Thoracic aorta (tissue), 2 donors: Measurements from ENCODE around the gene HTR4. TPM values are rescaled to one million over a fixed set of nuclear protein-coding genes. Genes with fewer than 3 reads are reported as not detected.

Experiments used
- ATAC-seq: fragments of 150-250 bp; one replicate; pipeline ENCODE4 v1.8.0; 2017; ENCODE audit warnings: low read depth; ENCODE audit not compliant: insufficient number of reproducible peaks, low FRiP score
- DNase-seq: peaks from one replicate; pipeline ENCODE4 v3.0.0-alpha.2; 2020; ENCODE audit warnings: low spot score
- H3K27ac ChIP-seq, 2 donors: fragments of 200-600 bp; sonication (generic); 1 replicate in 1 of 2; 2 replicates in 1 of 2; pipeline ENCODE4 v1.5.1; 2016; ENCODE audit warnings: mild to moderate bottlenecking in 2 of 2, moderate library complexity in 2 of 2
- H3K27me3 ChIP-seq: fragments of 200-600 bp; sonication (generic); replicated peaks from 2 replicates; pipeline ENCODE4 v1.6.0; 2016; ENCODE audit warnings: mild to moderate bottlenecking; ENCODE audit not compliant: insufficient read depth
- H3K36me3 ChIP-seq: fragments of 200-600 bp; sonication (generic); one replicate; pipeline ENCODE4 v1.5.1; 2016
- H3K4me1 ChIP-seq, 2 donors: fragments of 200-600 bp; sonication (generic); 1 replicate in 1 of 2; 2 replicates in 1 of 2; pipeline versions ENCODE4 v1.5.1 to v1.6.0; 2016; ENCODE audit warnings: low read depth in 2 of 2, mild to moderate bottlenecking in 1 of 2; ENCODE audit not compliant: control insufficient read depth in 1 of 2
- H3K4me3 ChIP-seq: fragments of 200-600 bp; sonication (generic); 2 replicates; pipeline ENCODE4 v1.5.1; 2016; ENCODE audit warnings: mild to moderate bottlenecking
- H3K9me3 ChIP-seq: fragments of 200-600 bp; sonication (generic); 2 replicates; pipeline ENCODE4 v1.5.1; 2016
- CTCF ChIP-seq: fragments of 200-600 bp; sonication (generic); IDR thresholded peaks from one replicate; pipeline ENCODE4 v1.5.1; 2019; ENCODE audit warnings: antibody characterized with exemption
- total RNA-seq, 2 donors: library from RNA; depleted of rRNA; stranded (reverse); fragments of >200 nt; gene quantifications; one replicate each; pipeline versions ENCODE4 v1.1.0 to v1.2.3, GENCODE V29; 2016

Gene HTR4
- total RNA-seq, 2 donors from 2014 or later: 3.9 to 7.8 TPM

GRCh38 chr5:148482697-148483462 is 171.4 kb downstream of the HTR4 start:
- TF ChIP-seq CTCF: peak; percentile 70
- no peaks in the 10 kb centered on the region for H3K4me1 ChIP-seq
- no peak overlapping the region for H3K4me3 ChIP-seq
- ATAC-seq: no peak
- no peaks in the 10 kb centered on the region for H3K36me3 ChIP-seq
- H3K27ac ChIP-seq: no peak overlapping the region
- no peaks in the 10 kb centered on the region for H3K27me3 ChIP-seq
- no peaks in the 10 kb centered on the region for H3K9me3 ChIP-seq
- no peak for DNase-seq

GRCh38 chr5:148482196-148482595 is 172.1 kb downstream of the HTR4 start:
- H3K4me3 ChIP-seq: no peak overlapping the region
- no peaks in the 10 kb centered on the region for H3K4me1 ChIP-seq
- H3K9me3 ChIP-seq: no peaks in the 10 kb centered on the region
- TF ChIP-seq CTCF: no peak
- H3K27ac ChIP-seq: no peak overlapping the region
- no peaks in the 10 kb centered on the region for H3K27me3 ChIP-seq
- DNase-seq (no peak), ATAC-seq (no peak)
- no peaks in the 10 kb centered on the region for H3K36me3 ChIP-seq

- Histone ChIP-seq H3K9me3 (no peaks in the 10 kb centered on the region), H3K4me3 (no peak overlapping the region), H3K4me1 (peaks cover 0 to 7% of the 10 kb centered on the region in 2 donors), H3K36me3 (no peaks in the 10 kb centered on the region), H3K27ac (no peak overlapping the region), H3K27me3 (no peaks in the 10 kb centered on the region)
- no peak for DNase-seq
- no peak for TF ChIP-seq CTCF
- no peak for ATAC-seq
These were observed 176.9 kb downstream of the HTR4 start for GRCh38 chr5:148477429-148477828.

GRCh38 chr5:148476302-148476701 is 178.0 kb downstream of the HTR4 start:
- no peak for TF ChIP-seq CTCF
- ATAC-seq: no peak

GRCh38 chr5:148474025-148474511 is 180.3 kb downstream of the HTR4 start:
- Histone ChIP-seq H3K27ac (peak overlapping the region; percentile 31 to 63), H3K9me3 (no peaks in the 10 kb centered on the region), H3K36me3 (no peaks in the 10 kb centered on the region), H3K4me1 (peaks cover 3 to 21% of the 10 kb centered on the region in 2 donors), H3K4me3 (peak overlapping the region; percentile 42), H3K27me3 (no peaks in the 10 kb centered on the region)
- TF ChIP-seq CTCF: no peak
- ATAC-seq: peak; percentile 79
- DNase-seq: peak; percentile 53

More at GRCh38 chr5:148476302-148476701, 178.0 kb downstream of the HTR4 start:
- Histone ChIP-seq H3K4me3 (no peak overlapping the region), H3K36me3 (no peaks in the 10 kb centered on the region), H3K9me3 (no peaks in the 10 kb centered on the region), H3K27me3 (no peaks in the 10 kb centered on the region), H3K27ac (no peak overlapping the region), H3K4me1 (peaks cover 0 to 7% of the 10 kb centered on the region in 2 donors)
- DNase-seq: no peak
